SKM-1 (cell line): Measurements from ENCODE around the gene FOXN1.

ENCODE experiments used
- DNase-seq: peaks from one replicate; lab custom pipeline; 2025; ENCODE audit not compliant: unreplicated experiment; lab: John Stamatoyannopoulos, UW

FOXN1 gene

DNA sequence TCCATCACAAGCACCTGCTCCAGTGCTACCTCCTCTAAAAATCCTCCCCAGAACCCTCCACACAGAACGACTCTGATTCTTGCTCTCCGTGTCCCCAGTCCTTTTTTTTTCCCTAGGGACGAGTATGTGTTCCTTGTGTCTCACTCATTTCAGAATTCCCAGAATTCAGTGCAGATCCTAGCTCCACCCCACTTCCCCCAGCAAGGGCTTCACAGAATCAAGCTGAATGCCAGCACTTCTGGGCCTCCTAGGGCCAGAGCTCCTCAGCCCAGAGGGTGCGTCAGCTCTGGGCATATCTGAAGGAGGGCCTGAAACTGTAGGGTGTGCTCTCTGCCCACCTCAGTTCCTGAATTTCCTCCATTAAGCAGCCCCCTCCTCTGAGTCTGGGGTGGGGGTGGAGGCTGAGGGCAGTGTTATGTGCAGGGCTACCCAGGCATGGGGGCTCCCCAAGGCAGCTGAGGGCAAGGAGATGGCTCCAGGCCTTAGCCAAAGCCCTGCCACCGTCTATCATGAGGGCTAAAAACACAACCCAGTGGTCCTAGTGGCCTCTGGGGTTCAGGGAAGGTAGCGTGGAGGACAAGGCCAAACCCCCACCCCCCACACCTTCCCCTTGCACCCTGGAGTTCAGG is 39.8 kb downstream of the FOXN1 start:
- DNase-seq: no peak

DNA sequence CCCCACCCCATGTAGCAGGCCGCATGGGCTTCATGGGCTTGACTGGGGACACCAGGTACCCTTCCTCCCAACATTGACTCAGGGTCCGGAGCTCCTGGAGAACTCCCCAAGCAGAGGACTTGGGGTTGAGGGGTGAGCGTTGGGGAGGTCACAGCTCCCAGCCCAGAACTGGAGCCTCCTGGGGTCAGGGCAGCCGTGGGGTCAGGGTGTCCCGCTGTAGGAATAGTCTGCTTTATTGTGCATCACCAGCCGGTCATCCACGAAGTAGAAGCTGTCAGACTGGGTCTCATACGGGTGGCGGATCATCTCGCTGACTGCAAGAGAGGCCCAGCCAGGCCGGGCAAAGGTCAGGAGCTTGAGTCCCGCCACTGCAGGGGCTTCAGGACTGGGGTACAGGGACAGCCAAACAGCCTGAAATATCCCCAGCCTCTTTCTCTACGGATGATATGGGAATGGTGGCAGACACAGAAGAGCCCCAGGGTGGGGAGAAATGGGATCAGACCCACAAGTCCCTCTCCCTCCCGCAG is 41.0 kb downstream of the FOXN1 start:
- no peak for DNase-seq

DNA sequence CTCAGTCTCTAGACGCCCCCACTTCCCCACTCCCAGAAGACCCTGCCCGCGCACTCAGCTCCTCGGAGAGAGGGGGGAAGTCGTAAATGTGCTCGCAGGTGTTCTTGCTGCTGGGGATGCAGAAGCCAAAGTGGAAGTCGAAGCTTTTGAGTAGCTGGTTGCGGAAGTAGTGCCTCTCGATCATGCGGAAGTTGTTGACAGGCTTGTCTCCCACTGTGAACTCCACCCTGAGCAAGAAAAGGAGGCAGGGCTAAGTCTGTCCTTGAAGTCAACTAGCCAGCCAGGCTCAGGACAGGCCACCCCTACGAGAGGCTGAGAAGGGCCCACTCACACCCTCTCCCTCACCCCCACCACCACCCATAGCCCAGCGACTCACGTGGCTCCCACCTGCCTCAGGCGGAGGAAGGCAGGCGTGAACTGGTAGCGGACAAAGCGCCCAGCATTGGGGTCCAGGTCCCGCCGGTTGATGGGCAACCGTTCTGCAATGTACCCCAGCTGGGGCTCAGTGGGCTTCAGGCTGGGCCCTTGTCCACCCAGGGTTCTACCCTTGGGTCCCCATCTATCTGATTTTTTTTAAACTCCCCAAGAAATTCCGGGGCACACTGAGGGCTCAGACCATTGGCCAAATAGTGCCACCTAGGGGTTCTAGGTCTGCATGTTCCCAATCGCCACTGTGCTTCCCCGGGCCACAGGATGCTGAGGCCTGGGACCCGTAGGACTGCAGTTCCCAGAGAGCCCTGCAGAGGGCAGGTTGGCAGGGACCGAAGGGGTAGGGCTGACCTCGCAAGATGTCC is 41.7 kb downstream of the FOXN1 start:
- peak; percentile 37 for DNase-seq

DNA sequence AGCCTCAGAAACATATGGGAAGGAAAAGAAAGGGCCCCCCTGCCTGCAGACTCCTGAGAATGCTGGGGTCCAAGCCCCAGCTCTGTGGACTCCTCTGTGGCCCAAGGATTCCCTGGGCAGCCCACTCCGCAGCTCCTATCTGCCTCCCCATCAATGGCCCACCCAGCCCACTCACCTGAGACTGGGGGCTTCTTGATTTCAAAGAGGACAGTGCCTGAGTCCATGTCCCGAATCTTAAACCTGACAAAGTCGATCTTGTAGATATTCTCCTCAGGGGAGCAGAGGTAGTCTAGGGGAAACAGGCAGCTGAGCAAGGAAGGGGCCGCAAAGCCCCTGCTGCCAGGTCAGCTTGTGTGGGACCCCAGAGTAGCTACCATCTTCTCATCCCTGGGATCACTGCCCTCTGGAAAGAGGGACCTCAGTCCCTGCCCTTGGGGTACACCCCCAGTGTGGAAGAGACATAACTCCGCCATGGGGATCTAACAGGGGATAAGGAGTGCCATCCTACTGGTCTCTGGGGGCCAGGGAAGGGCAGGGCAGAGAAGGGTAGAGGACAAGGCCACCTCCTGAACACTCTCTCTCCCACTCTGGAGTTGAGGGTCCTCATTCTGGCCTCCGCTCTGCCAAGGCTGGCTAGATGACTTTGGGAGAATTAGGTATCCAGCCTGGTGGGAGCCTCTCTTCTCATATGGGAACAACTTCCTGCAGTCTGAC is 42.4 kb downstream of the FOXN1 start:
- no peak for DNase-seq

DNA sequence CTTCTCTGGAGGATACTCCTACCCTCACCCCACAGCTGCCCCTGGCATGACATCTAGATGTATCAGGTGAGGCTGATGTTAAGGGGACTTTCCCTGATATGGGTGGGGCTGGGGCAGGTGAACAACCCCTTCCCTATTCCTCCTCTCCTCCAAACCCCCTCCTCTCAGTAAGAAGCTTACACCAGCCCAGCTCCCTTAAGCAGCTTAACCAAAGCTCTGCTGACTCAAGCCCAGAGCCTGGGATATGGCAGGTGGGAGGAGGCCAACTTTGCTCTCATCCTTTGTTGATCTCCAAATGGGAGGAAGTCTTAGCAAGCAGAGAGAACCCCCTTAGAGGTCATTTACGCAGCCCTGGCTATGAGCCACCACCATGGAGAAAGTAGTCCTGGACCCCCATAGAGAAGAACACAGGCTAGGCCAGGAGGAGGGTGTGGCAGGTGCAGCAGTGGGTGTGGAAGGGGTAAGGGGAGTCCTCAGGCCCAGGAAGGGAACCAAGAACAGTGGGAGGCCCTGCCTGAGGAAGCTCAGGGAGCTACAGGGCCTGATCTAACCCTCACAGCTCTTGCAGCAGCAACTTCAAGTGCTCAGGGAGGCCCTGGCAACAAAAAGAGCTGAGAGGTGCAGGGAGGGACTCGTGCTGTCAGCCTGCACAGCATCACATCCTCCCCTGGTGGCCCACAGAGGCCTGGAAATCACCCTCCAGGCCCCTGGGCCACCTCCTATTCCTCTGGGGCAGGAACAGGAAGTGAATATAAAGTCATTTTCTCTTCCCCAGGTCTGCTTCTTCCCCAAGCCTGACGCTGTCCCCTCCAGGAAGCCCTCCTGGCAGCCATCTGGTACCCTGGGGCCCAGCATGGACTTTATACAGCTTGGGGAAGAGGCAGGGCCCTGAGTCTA is 43.3 kb downstream of the FOXN1 start:
- no peak for DNase-seq

DNA sequence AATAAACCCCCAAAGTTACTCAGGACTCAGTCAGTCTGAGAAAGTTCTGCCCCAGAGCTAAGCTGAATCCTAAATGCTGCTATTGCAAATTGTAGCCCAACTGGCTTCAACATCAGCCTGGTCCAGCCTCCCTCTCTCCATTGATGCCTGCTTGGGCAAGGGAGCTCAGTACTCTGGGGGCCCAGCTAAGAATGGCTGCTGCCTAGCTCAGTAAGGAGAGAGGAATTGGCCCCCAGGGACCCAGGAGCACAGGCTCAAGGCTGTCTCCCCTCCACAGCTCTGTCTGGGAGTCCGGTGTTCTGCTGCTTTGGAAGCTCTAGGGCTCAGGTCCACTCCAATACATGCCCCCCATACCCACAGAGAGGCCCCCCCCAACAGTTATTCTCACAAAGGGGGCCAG is 44.7 kb downstream of the FOXN1 start:
- DNase-seq: no peak

DNA sequence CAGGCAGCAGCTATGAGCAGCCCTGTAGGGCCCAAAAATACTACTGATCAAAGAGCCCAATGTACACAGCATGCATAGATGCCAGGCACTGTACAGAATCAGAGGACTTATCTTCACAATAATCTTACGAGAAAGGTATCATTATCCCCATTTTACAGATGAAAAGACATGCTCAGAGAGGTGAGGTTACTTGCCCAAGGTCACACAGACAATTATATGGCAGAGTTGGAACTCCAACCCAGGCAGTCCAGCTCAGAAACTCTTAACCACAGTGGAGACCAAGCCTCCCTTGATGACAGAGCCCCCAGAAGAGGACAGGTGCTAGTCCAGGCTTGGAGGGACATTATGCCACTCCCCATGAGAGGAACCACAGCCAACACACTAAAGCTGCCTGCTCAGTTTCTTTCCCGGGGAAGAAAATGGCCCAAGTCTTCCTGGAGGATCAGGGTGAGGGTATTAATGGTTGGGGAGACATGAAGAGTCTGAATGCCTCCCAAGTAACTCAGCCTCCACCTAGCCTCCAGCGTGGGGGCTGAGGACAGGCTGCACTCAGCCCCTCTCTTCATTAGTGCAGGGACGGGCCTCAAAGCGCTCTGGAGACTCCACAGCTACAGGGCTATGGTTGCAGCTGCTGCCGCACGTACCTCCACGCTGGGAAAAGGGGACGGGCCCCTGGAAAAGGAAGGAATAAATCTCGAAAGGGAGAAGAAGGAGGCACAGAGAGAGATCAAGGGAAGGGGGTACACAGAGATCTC is 45.5 kb downstream of the FOXN1 start:
- no peak for DNase-seq

DNA sequence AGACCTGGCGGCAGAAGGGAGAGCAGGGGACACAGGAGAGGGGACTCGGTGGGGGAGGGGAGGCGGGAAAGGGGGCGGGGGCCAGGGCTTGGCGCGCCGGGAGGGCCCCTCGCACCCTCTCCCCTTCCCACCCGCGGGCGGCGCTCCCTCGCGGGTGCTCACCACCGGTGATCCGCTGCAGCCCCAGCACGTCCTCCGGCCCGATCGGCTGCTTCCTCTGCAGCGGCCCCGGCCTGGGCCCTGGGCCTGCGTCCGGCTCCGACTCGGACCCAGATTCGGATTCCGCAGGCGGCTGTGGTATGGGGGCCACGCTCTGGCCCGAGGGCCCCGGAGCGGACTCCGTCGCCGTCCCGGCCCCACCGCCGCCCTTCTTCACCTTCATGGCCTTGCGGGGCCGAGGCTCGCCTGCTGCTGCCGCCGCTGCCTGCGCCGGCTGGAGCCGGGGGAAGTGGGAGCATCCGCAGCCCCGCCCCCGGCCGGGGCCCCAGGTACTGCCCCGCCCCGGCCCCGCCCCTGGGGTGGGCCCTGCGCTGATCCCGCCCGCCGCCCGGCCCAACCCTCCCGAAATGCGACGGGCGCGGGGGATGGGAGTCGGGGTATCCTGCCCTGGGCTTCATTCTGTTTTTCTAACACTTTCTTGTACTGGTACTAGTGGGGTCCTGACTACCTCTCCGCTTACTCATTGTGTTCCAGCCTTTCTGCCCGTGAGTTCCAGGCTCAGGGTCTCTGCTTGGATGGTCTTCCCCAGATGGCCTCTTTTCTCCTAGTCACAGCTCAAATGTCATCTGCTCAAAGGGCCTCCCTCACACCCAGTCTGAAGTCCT is 46.2 kb downstream of the FOXN1 start, which contains the start of gene UNC119:
TSS of gene UNC119 (minus strand) at position 449 of the 824 bp plus-strand sequence. CDS start at position 382, 67 bp downstream.
- DNase-seq: peak; percentile 28

DNA sequence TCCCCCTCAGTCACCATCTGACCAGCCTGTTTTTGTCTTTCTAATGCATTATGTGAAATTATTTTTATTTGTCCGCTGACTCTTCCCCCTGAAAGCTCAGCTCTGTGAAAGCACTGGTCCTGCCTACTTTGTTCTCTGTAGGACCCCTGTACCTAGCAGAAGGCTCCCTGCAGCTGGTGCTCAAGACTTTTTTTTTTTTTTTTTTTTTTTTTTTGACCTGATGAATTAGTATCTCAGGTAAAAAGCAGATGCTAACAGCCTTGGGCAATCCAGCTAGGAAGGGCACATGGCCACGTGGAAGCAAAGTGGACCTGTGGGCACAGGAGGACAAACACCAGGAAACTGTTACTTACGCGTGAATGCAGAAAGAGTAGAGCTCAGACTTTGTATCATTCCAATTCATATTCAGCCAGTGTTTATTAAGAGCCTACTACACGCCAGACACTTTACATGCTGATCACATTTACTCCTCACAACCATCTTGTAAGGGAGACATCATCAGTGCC is 46.9 kb downstream of the FOXN1 start:
- no peak for DNase-seq

DNA sequence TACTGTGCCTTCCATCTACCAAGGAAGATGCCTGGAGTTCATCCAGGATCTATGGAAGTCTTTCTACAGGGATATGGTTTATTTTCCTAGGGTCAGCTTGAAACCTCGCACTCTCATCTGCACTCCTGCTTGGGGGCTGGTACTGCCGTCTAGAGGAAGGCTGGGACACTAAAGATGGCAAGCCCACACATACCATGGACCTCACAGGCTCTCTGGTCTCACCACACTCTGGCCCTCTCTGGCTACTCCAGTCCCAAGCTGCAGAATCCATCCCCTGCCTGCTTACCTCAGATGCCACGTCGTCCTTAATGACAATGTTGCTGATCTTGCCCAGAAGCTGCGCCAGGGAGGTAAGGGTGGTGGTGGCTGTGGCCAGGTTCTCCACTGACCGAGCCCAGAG is 48.4 kb downstream of the FOXN1 start:
- no peak for DNase-seq

DNA sequence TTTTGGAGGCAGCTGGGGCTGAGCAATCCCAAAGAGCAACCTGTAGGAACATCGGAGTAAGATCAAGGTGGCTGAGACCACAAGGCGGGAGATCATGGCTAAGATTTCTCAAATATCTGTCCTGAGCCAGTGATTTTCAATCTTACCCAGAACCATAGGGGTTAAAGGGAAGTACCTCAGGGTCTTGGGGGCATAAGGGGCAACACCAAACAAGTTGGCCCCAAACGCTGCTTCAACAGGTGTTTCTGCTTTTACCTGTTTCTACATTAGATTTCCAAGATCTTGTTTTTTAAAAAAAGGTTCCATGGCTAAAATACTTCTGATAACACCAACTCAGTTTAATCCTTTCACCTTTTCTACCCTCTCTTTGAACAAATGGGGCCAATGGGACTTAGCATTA is 48.9 kb downstream of the FOXN1 start:
- no peak for DNase-seq

DNA sequence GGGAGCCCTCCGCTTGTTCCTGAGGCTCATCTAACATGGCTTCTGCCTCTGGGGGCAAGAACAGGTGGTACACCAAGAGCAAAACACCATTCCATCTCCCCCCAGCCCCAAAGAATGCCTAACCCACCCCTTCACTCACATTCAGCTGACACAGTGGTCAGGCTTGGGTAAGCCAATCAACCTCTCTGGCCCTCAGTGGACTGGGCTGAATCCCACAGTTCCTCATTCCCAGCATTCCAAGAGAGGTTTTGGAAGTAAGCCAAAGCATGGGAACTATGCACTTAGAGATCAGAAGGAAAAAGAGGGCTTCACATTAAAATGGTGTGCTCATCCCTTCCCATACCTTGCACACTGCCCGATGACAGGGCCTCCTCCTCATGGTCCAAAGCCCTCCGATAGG is 57.3 kb downstream of the FOXN1 start:
- DNase-seq: no peak

DNA sequence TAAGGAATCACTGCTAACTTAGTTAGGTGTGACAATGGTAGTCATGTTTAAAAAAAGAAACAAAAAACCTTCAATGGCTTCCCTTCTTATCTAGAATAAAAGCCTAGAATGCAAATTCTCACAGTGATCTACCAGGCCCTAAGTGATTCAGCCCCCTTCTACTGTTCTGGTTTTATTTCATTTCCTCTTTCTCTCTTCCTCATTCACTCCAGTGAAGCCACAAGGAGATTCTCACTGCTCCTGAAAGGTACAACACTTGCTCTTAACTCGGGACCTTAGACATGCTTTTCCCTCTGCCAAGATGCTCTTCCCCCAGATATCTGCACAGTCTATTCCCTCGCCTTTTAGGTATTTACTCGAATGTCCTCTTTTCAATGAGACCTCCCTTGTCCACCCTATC is 61.5 kb downstream of the FOXN1 start:
- peak; percentile 40 for DNase-seq

DNA sequence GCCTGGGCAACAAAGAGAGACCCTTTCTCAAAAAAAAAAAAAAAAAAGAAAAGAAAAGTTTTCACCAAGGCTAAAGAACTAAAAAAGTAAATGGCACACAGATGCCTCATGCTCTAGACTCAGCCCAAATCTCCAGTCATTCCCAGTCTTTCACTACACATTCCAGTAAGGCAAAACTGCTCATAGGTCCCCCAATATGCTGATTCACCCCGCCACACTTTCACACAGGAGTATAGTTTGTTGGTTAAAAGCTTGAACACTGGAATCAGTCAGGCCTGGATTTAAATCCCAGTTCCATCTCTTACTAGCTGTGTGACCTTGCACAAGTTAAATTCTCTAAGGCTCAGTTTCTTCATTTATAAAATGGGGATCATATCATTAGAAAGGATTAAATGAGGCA is 63.3 kb downstream of the FOXN1 start:
- DNase-seq: no peak

DNA sequence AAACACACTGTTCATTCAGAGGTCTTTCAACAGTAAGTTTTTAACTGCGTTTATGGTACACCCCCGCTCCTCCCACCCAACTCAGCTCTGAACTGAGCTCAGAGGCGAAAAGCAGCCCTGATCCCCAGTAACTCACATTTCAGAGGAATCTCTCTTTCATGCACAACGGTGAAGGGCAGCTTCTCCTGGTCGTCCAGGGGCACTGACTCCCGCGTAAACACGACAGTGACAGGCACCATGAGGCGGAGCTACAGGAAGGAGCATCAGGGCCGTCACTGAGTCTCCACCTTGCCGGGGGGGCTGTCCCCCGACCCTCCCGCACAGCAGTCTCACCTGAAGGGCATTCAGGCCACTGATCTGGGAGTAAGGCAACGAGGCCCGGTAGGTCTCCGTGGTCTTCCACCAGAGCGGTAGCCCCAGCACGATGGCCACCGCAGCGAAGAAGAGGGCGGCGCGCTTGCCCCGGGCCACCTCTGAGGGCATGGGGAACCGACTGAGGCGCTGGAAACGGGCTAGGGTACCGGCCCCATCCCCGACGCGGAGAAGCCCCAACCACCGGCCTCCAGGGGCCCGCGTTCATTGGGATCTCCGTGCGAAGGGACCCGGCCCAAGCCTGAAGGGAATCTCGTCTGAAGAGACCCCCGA is 64.7 kb downstream of the FOXN1 start:
- no peak for DNase-seq

DNA sequence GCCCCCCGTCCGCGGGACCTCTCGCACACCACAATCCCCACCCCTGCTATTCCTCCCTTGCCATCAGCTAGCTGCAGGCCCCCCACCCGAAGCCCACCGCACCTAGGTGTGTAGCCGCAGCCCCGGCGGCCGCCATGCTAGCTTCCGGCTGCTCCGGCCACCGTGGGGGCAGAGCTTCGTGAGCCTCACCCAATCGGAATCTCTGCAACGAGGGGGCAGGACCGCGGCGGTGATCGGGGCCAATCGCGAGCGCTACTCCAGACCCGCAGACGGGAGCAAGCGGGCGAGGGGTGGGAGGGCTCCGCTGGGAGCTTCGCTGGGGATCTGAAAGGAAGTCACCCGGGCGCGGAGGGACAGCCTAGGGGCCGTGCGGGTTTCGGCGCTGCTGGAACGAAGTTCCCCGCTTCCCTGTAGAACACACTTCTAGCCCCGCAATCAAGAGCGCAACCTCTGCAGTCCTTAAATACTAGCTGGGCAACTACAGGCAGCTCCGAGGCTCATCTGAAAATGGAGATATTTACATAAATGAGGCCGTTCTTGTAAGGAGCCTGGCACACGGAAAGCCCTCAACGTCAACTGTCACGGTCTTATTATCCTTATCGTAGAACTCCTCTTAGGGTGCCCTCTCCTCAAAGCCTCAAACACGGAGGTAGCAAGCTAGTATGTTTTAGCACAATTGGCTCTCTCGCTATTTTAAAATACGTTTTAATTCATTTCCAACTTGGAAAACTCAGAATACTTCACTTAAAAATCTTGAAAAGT is 65.4 kb downstream of the FOXN1 start, which contains the start of gene PIGS:
TSS of gene PIGS (minus strand) at position 164 of the 762 bp plus-strand sequence. CDS start at position 136, 28 bp downstream.
- peak; percentile 75 for DNase-seq

DNA sequence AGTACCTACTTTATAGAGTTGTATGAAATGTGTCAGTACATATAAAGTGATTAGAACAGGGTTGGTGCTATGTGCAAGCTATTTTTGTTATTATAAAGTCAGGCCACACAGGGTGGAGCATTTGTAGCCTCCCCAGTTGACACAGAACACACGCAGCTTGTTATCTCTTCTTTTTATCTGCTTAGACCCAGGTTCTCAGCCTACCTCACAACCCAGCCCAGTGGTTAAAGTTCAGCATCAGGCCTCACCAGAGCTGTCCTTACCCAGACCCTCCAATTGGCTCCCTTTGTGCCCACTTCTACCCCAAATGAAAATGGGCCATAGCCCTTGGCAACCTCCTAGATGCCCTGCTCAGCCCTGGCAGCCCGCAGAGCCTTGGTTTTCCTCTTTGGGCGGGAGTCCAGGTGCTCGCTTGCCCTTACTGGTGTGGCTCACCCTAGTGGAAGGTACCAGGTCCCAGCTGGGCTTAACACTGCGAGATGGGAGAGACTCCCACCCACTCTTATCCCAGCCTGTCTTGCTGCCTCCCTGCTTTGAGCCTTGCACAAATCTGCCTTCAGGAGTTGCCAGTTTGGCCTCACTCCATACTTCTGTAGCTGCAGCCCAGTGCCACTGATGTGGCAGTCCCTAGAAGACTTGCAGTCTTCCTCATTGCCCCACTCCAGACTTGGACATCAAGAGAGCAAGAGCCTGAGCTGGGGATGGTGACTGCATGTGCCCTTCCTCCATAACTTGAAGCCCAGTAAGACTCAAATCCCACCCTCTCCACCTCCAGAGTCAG is 66.3 kb downstream of the FOXN1 start:
- no peak for DNase-seq
